Adrenal gland (tissue), 5 donors: Measurements from ENCODE around the gene SHISAL1.

Experiments used
- CTCF ChIP-seq, 6 experiments: fragments of 450-650 bp in 4 of 6; fragments of 200-600 bp in 2 of 6; sonication (generic) in 1 of 6; IDR thresholded peaks; 1 replicate in 5 of 6; 2 replicates in 1 of 6; pipeline versions ENCODE4 v1.5.1 to v1.8.0; 2016 to 2021; ENCODE audit warnings: antibody characterized with exemption in 6 of 6, mild to moderate bottlenecking in 2 of 6, moderate library complexity in 1 of 6
- POLR2A ChIP-seq, 2 donors: fragments of 450-650 bp; IDR thresholded peaks; one replicate each; pipeline ENCODE4 v1.6.1; 2017; ENCODE audit warnings: antibody characterized with exemption in 2 of 2, mild to moderate bottlenecking in 2 of 2, moderate library complexity in 1 of 2
- donor health status: DM: no; HTN: no; CAD: no.

GRCh38 chr22:44218071-44218470 lies 94.7 kb downstream of the SHISAL1 start:
- TF ChIP-seq CTCF (IDR thresholded peaks at IDR 0.05): no peak
- TF ChIP-seq POLR2A (IDR thresholded peaks at IDR 0.05): no peak
